Right atrium auricular region (tissue), 2 donors: ENCODE results near the gene SYNC. TPM values are rescaled to one million over a fixed set of nuclear protein-coding genes. Genes with fewer than 3 reads are reported as not detected.

Experiments used
- DNase-seq: peaks from one replicate; pipeline ENCODE4 v3.0.0-alpha.2; 2019; ENCODE audit warnings: low spot score
- H3K27ac ChIP-seq, 2 donors: fragments of 200-600 bp; sonication (generic); 1 replicate in 1 of 2; 2 replicates in 1 of 2; pipeline ENCODE4 v1.5.1; 2016 to 2019
- H3K27me3 ChIP-seq, 2 donors: fragments of 200-600 bp; sonication (generic); one replicate each; pipeline versions ENCODE4 v1.5.1 to v1.6.0; 2017 to 2019
- H3K36me3 ChIP-seq: fragments of 200-600 bp; sonication (generic); one replicate; pipeline ENCODE4 v1.5.1; 2016
- H3K4me1 ChIP-seq, 2 donors: fragments of 200-600 bp; sonication (generic); one replicate each; pipeline versions ENCODE4 v1.5.1 to v1.6.0; 2017 to 2019
- H3K4me3 ChIP-seq, 2 donors: fragments of 200-600 bp; sonication (generic); 1 replicate in 1 of 2; 2 replicates in 1 of 2; pipeline ENCODE4 v1.5.1; 2017 to 2019; ENCODE audit warnings: mild to moderate bottlenecking in 1 of 2, moderate library complexity in 1 of 2
- H3K9me3 ChIP-seq, 2 donors: fragments of 200-600 bp; sonication (generic); one replicate each; pipeline ENCODE4 v1.5.1; 2019
- total RNA-seq, 2 donors: library from RNA; depleted of rRNA; stranded (reverse); fragments of >200 nt; gene quantifications; one replicate each; pipeline ENCODE4 v1.1.0, GENCODE V29; 2016
- TF ChIP-seq, protein P1 (sequence below), 2 donors: fragments of 200-600 bp; sonication (generic); IDR thresholded peaks; one replicate each; pipeline ENCODE4 v1.5.1; 2019; ENCODE audit warnings: antibody characterized with exemption in 2 of 2

SYNC gene
- total RNA-seq: 10 to 100 TPM; 19.0 to 32.8 TPM

DNA sequence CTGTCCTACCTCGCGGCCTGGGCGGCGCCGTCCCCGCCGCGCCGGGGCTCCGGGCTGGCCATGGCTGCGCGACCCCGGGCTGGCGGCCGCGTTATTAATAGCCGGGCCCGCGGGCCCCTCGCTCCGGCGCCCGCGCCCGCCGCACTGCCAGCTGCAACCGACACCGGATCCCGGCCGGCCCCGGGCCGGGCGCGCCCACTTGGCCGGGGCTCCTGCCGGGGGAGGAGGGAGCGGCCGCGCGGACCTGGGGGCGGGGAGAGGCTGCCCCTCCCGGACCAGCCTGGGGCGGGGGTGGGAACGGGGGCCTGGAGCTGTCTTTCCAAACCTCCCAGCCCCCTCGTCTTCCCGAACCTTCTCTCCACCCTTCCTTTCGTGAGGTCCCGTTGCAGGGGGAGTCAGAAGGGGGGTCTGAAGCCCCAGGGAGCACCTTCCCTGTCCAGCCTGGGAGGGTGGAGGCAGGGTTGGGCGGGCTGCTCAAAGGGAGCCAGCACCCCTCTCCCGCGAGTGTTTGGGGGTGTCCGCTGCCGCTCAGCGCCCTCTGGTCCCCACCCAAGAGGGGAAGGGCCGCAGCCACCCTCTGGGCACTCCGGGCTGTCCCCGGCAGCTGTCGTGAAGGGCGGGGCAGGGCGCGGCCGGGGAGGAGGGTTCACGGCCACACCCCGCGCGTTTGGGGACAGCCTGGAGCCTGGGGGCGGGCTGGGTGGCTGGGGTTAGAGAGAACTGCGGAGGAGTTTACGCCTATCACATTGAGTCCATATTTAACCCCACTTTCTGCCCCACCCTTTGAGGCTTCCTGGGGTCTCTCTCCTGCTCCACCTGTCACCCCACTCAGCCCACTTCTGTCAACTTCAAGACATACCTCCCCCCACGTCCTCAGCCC, at the start of gene SYNC:
SYNC (minus strand) TSS at position 172 of the 880 bp plus-strand sequence; CDS start at position 62, 110 bp downstream.
- peak within 1 kb of the TSS; percentile 94 for H3K27ac ChIP-seq
- no peaks in the 10 kb centered on the region for H3K9me3 ChIP-seq
- DNase-seq: no peak
- H3K4me3 ChIP-seq: peak within 1 kb of the TSS; percentile 56 to 73
- H3K4me1 ChIP-seq: peaks cover 0 to 37% of the 10 kb centered on the region in 2 donors
- TF ChIP-seq, protein P1, sequence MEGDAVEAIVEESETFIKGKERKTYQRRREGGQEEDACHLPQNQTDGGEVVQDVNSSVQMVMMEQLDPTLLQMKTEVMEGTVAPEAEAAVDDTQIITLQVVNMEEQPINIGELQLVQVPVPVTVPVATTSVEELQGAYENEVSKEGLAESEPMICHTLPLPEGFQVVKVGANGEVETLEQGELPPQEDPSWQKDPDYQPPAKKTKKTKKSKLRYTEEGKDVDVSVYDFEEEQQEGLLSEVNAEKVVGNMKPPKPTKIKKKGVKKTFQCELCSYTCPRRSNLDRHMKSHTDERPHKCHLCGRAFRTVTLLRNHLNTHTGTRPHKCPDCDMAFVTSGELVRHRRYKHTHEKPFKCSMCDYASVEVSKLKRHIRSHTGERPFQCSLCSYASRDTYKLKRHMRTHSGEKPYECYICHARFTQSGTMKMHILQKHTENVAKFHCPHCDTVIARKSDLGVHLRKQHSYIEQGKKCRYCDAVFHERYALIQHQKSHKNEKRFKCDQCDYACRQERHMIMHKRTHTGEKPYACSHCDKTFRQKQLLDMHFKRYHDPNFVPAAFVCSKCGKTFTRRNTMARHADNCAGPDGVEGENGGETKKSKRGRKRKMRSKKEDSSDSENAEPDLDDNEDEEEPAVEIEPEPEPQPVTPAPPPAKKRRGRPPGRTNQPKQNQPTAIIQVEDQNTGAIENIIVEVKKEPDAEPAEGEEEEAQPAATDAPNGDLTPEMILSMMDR (IDR thresholded peaks at IDR 0.05): no peak
- H3K36me3 ChIP-seq: no peaks in the 10 kb centered on the region
- no peaks in the 10 kb centered on the region for H3K27me3 ChIP-seq

DNA sequence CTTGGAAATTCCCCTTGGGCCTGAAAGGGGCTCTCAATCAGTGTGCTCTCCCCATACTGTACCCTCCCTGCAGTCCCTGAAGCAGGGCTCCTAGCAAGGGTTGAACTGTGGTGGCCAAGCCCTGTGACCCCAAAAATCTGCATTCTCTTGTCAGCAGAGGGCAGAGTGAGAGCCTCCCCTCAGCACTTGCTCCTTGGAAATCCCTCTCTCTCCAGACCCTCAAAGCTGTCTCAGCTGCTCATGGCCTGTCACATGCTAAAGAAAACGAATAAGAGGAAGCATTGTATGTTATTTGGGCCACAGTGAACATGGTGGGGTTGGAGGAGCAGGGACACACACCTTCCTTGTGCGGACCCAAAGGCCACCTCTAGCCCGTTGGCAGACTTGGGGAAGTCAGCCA, 47.2 kb upstream of the SYNC start:
- peaks cover 0 to 16% of the 10 kb centered on the region in 2 donors for H3K4me1 ChIP-seq
- no peaks in the 10 kb centered on the region for H3K36me3 ChIP-seq
- no peak for DNase-seq
- H3K27me3 ChIP-seq: no peaks in the 10 kb centered on the region
- no peak overlapping the region for H3K4me3 ChIP-seq
- no peaks in the 10 kb centered on the region for H3K9me3 ChIP-seq
- TF ChIP-seq, protein P1 (IDR thresholded peaks at IDR 0.05): no peak
- no peak overlapping the region for H3K27ac ChIP-seq

DNA sequence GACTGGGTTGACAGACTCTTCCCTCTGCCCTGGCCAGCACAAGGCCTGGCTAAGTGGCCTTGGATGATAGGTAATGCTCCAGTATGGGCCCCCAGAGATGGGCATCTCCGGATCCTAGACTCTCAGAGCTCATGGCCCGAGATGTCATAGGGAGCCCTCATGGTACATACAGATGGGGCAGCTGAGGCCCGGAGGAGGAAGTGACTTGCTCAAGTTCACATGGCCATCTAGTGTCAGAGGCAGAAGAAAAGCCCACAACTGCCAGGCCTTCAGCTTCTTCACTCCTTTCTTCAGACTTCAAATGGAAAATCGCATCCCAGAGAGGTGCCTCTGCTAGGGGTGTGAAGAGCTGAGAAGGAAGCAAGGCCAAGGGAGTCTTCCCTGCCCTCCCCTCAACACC, 46.8 kb upstream of the SYNC start:
- Histone ChIP-seq H3K4me1 (peaks cover 0 to 12% of the 10 kb centered on the region in 2 donors), H3K36me3 (no peaks in the 10 kb centered on the region), H3K27me3 (no peaks in the 10 kb centered on the region), H3K9me3 (no peaks in the 10 kb centered on the region), H3K4me3 (no peak overlapping the region), H3K27ac (no peak overlapping the region)
- TF ChIP-seq, protein P1 (IDR thresholded peaks at IDR 0.05): no peak
- DNase-seq: no peak

DNA sequence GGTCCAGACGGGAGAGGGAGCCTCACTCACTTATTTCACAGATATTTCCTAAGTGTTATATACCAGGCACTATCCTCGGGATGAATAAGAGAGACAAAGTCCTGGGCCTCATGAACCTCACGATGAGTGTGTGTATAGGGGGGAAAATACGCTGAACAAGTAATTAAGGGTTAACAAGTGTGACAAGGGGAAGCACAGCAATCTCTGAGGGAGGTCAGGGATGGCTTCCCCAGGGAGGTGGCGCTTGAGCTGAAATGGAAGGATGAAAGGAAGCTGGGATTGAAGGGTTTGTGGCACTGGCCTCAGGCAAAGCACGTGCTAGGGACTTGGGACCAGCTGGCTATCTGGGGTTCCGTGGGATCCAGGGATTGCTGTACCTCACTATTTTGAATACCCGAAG, 46.4 kb upstream of the SYNC start:
- Histone ChIP-seq H3K36me3 (no peaks in the 10 kb centered on the region), H3K4me1 (peaks cover 0 to 8% of the 10 kb centered on the region in 2 donors), H3K9me3 (no peaks in the 10 kb centered on the region), H3K27ac (no peak overlapping the region), H3K27me3 (no peaks in the 10 kb centered on the region), H3K4me3 (no peak overlapping the region)
- no peak for DNase-seq
- TF ChIP-seq, protein P1 (IDR thresholded peaks at IDR 0.05): no peak

DNA sequence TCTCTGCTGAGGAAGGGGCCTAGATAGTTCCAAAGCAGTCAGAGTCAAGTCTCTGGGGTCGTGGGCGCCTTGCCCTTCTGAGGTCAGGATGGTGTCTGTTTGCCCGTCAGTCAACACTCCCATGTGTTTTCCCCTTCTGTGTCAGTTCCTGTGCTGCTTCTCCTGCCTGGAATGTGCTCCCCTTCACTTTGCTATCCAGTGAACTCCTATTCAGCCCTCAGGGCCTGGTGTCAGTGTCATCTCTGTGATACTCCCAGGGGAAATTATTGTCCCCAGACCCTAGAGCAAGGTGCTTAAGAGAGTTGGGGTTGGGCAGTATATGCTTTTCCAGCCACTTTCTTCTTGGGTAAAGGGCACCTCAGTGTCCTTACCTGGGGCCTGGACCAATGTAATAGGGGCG, 45.8 kb upstream of the SYNC start:
- TF ChIP-seq, protein P1 (IDR thresholded peaks at IDR 0.05): no peak
- H3K36me3 ChIP-seq: no peaks in the 10 kb centered on the region

More for the DNA sequence above, 45.8 kb upstream of the SYNC start:
- Histone ChIP-seq H3K9me3 (no peaks in the 10 kb centered on the region), H3K27ac (no peak overlapping the region), H3K4me3 (no peak overlapping the region), H3K4me1 (peaks cover 0 to 8% of the 10 kb centered on the region in 2 donors), H3K27me3 (no peaks in the 10 kb centered on the region)
- no peak for DNase-seq
